ENCODE measurements around the gene GRM2.

DNA sequence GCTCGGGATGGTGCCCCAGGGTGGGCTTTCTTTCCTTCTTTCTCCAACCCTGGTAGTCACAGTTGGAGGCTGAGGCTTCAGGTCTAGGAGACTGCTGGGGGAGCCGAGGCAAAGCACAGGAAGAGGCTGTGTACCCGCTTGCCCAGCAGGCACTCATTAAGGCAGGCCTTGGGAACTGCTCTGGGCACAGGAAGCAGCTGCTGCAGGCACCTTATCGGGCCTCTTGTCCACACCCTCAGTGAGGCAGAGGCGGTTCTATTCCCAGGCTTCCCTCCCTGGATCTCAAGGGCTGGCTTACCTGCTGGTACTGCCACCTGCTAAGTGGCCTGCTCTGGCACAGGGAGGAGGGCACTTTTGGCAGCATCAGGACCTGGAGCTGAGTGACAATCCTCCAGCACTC is 15.8 kb upstream of the GRM2 start:
- TF ChIP-seq, protein P1, sequence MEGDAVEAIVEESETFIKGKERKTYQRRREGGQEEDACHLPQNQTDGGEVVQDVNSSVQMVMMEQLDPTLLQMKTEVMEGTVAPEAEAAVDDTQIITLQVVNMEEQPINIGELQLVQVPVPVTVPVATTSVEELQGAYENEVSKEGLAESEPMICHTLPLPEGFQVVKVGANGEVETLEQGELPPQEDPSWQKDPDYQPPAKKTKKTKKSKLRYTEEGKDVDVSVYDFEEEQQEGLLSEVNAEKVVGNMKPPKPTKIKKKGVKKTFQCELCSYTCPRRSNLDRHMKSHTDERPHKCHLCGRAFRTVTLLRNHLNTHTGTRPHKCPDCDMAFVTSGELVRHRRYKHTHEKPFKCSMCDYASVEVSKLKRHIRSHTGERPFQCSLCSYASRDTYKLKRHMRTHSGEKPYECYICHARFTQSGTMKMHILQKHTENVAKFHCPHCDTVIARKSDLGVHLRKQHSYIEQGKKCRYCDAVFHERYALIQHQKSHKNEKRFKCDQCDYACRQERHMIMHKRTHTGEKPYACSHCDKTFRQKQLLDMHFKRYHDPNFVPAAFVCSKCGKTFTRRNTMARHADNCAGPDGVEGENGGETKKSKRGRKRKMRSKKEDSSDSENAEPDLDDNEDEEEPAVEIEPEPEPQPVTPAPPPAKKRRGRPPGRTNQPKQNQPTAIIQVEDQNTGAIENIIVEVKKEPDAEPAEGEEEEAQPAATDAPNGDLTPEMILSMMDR (conservative IDR thresholded peaks at IDR 0.05; ENCODE audit: low read depth, low read length), result no peak
- no peak for TF ChIP-seq EZH2 (IDR thresholded peaks at IDR 0.05; ENCODE audit: borderline replicate concordance, low read depth, low read length, poor library complexity, severe bottlenecking)

Data from A673 (cell line).